ENCODE measurements around the gene FXYD1.

- TF ChIP-seq CTCF (IDR thresholded peaks at IDR 0.05; ENCODE audit: insufficient read depth, low read length) (no peak), POLR2AphosphoS5 (IDR thresholded peaks at IDR 0.05; ENCODE audit: low read depth) (no peak), SPI1 (IDR thresholded peaks at IDR 0.05; ENCODE audit: borderline replicate concordance, low read depth) (no peak), GABPA (IDR thresholded peaks at IDR 0.05; ENCODE audit: low read depth) (no peak), REST (IDR thresholded peaks at IDR 0.05; ENCODE audit: insufficient replicate concordance, low read depth) (no peak)
Observed at GRCh38 chr19:35171730-35172129, 33.1 kb downstream of the FXYD1 start.
